SK-N-SH (cell line): ENCODE results near the gene ANK2. TPM values are rescaled to one million over a fixed set of nuclear protein-coding genes. Genes with fewer than 3 reads are reported as not detected.

Experiments used
- CTCF ChIA-PET: fragments of 300-600, 350-600 bp; formaldehyde crosslinking; extraction: SDS; loops from one replicate; lab custom pipeline; 2021; lab: Yijun Ruan, JAX
- POLR2A ChIA-PET: fragments of 350-600 bp; sonication (Branson Sonifier 250); formaldehyde crosslinking; extraction: SDS; loops from one replicate; lab custom pipeline; 2020; ENCODE audit warnings: antibody characterized with exemption, inconsistent platforms; lab: Yijun Ruan, JAX
- DNase-seq: peaks from one replicate; pipeline ENCODE4 v3.0.0; 2012
- H2AFZ ChIP-seq: fragments of 200-600 bp; sonication (generic); 2 replicates; pipeline ENCODE4 v1.8.1; 2016; ENCODE audit warnings: antibody characterized with exemption, mild to moderate bottlenecking, low read depth
- H3F3A ChIP-seq: fragments of 200-600 bp; sonication (generic); replicated peaks from 2 replicates; pipeline ENCODE3; 2016; ENCODE audit warnings: antibody characterized with exemption, mild to moderate bottlenecking; ENCODE audit not compliant: insufficient read depth
- H3K27ac ChIP-seq, 2 experiments: fragments of 200-500 bp in 1 of 2; fragments of 200-600 bp in 1 of 2; sonication (Bioruptor generic) in 1 of 2; sonication (generic), shearing (Covaris generic) in 1 of 2; 2 replicates each; pipeline versions ENCODE4 v1.5.1 to v1.6.1; 2014 to 2016; ENCODE audit warnings: low read depth in 2 of 2, inconsistent platforms in 1 of 2, low read length in 1 of 2, mild to moderate bottlenecking in 1 of 2, mixed read lengths in 1 of 2
- H3K27me3 ChIP-seq: fragments of 200-600 bp; sonication (generic), shearing (Covaris generic); 2 replicates; pipeline ENCODE4 v1.6.1; 2016; ENCODE audit warnings: mixed run types; ENCODE audit not compliant: insufficient read depth
- H3K36me3 ChIP-seq, 2 experiments: fragments of 200-500 bp in 1 of 2; fragments of 200-600 bp in 1 of 2; sonication (Bioruptor generic) in 1 of 2; sonication (generic) in 1 of 2; replicated peaks in 1 of 2; 2 replicates each; pipeline versions ENCODE3 to v1.5.1; 2014 to 2016; ENCODE audit warnings: low read length in 1 of 2, mild to moderate bottlenecking in 1 of 2; ENCODE audit not compliant: insufficient read depth in 2 of 2, control insufficient read depth in 1 of 2
- H3K4me1 ChIP-seq, 2 experiments: fragments of 200-500 bp in 1 of 2; fragments of 200-600 bp in 1 of 2; sonication (Bioruptor generic) in 1 of 2; sonication (generic), shearing (Covaris generic) in 1 of 2; 2 replicates each; pipeline versions ENCODE4 v1.5.1 to v1.6.1; 2014 to 2016; ENCODE audit warnings: low read depth in 1 of 2, low read length in 1 of 2, mixed run types in 1 of 2; ENCODE audit not compliant: insufficient read depth in 2 of 2, control insufficient read depth in 1 of 2
- H3K4me2 ChIP-seq: fragments of 200-600 bp; sonication (generic), shearing (Covaris generic); 2 replicates; pipeline ENCODE4 v1.6.1; 2017; ENCODE audit warnings: mixed run types
- H3K4me3 ChIP-seq, 2 experiments: fragments of 200-500 bp in 1 of 2; fragments of 200-600 bp in 1 of 2; sonication (Bioruptor generic) in 1 of 2; sonication (generic), shearing (Covaris generic) in 1 of 2; 2 replicates each; pipeline versions ENCODE4 v1.5.1 to v1.8.1; 2014 to 2016; ENCODE audit warnings: low read depth in 2 of 2, inconsistent platforms in 1 of 2, low read length in 1 of 2, mild to moderate bottlenecking in 1 of 2, mixed read lengths in 1 of 2, moderate library complexity in 1 of 2
- H3K79me2 ChIP-seq: fragments of 200-600 bp; sonication (generic); 2 replicates; pipeline ENCODE4 v1.8.1; 2017; ENCODE audit warnings: mild to moderate bottlenecking; ENCODE audit not compliant: insufficient read depth
- H3K9ac ChIP-seq: fragments of 200-600 bp; sonication (generic); 2 replicates; pipeline ENCODE4 v1.6.1; 2017; ENCODE audit warnings: mixed run types
- H3K9me2 ChIP-seq: fragments of 200-600 bp; sonication (generic); 2 replicates; pipeline ENCODE4 v1.6.1; 2017; ENCODE audit warnings: mixed run types
- H3K9me3 ChIP-seq: fragments of 200-600 bp; sonication (generic); 2 replicates; pipeline ENCODE4 v1.6.1; 2017; ENCODE audit warnings: mixed run types, mild to moderate bottlenecking, moderate library complexity
- H4K20me1 ChIP-seq: fragments of 200-600 bp; sonication (generic); 2 replicates; pipeline ENCODE4 v1.6.1; 2017; ENCODE audit warnings: mild to moderate bottlenecking, mixed run types; ENCODE audit not compliant: insufficient read depth
- CHD2 ChIP-seq: fragments of 150-350 bp; IDR thresholded peaks from 2 replicates; pipeline ENCODE4 v1.6.1; 2018; ENCODE audit warnings: low read length; ENCODE audit not compliant: partially characterized antibody
- EP300 ChIP-seq, 2 experiments: IDR thresholded peaks; 2 replicates each; pipeline versions ENCODE4 v1.4.0 to v1.6.1; 2012; ENCODE audit warnings: borderline replicate concordance in 1 of 2, low read depth in 1 of 2, low read length in 1 of 2
- EZH2phosphoT487 ChIP-seq: fragments of 200-600 bp; sonication (generic); IDR thresholded peaks from 2 replicates; pipeline ENCODE4 v1.6.1; 2017; ENCODE audit warnings: low read depth, mixed run types, mild to moderate bottlenecking, antibody characterized with exemption, moderate library complexity, borderline replicate concordance
- FOSL2 ChIP-seq: IDR thresholded peaks from 2 replicates; pipeline ENCODE4 v1.4.0; 2012; ENCODE audit warnings: low read depth, mild to moderate bottlenecking, moderate library complexity, borderline replicate concordance
- NRF1 ChIP-seq: IDR thresholded peaks from 2 replicates; pipeline ENCODE4 v1.6.1; 2012; ENCODE audit warnings: low read depth, mild to moderate bottlenecking, low read length
- PBX3 ChIP-seq: IDR thresholded peaks from 2 replicates; pipeline ENCODE4; 2012
- POLR2AphosphoS5 ChIP-seq: IDR thresholded peaks from 2 replicates; pipeline ENCODE4 v1.6.1; 2012; ENCODE audit warnings: low read depth, low read length
- RAD21 ChIP-seq: IDR thresholded peaks from 2 replicates; pipeline ENCODE4 v1.6.1; 2012; ENCODE audit warnings: mild to moderate bottlenecking, low read length
- REST ChIP-seq: IDR thresholded peaks from 2 replicates; pipeline ENCODE4 v1.6.1; 2012; ENCODE audit warnings: mild to moderate bottlenecking, low read depth, low read length, moderate library complexity
- SMC3 ChIP-seq: IDR thresholded peaks from 2 replicates; pipeline ENCODE4 v1.6.1; 2012; ENCODE audit warnings: low read depth, low read length, improper control_type of control experiment
- TCF12 ChIP-seq: IDR thresholded peaks from 2 replicates; pipeline ENCODE4 v1.4.0; 2012
- USF1 ChIP-seq: IDR thresholded peaks from 2 replicates; pipeline ENCODE4 v1.4.0; 2012; ENCODE audit warnings: low read depth, borderline replicate concordance
- USF2 ChIP-seq: fragments of 150-350 bp; IDR thresholded peaks from 2 replicates; pipeline ENCODE4 v1.6.1; 2017; ENCODE audit warnings: antibody characterized with exemption, low read length, low read depth, borderline replicate concordance
- WGBS: methylation state at CpG from one replicate; pipeline ENCODE4 v1.1.6; 2017; ENCODE audit warnings: low lambda C conversion rate; 5-methylcytosine and 5-hydroxymethylcytosine counted together
- polyA plus RNA-seq, 3 experiments: library from polyadenylated mRNA; depleted of rRNA; stranded (reverse); fragments of >200 nt; gene quantifications; 2 replicates each; pipeline ENCODE4 v1.2.3, GENCODE V29; 2012

The ANK2 gene
- polyA plus RNA-seq, 1 of the 3 experiments (the other 2 are of a cell fraction) = 0.69 TPM

GRCh38 chr4:113042502-113042901 lies 7.0 kb upstream of the ANK2 start:
- ChIA-PET CTCF (no interaction called here), POLR2A (no interaction called here)
- Histone ChIP-seq H4K20me1 (no peaks in the 10 kb centered on the region), H3K27me3 (no peaks in the 10 kb centered on the region), H3K27ac (no peak overlapping the region), H3K36me3 (no peaks in the 10 kb centered on the region), H3K9me3 (no peaks in the 10 kb centered on the region), H3K9me2 (no peaks in the 10 kb centered on the region), H3K9ac (no peak overlapping the region), H3K4me1 (no peaks in the 10 kb centered on the region), H3F3A (no peaks in the 10 kb centered on the region), H3K4me2 (no peak overlapping the region)
- WGBS = 17% methylated on average over 2 of the region's 2 CpGs
- DNase-seq = no peak
- TF ChIP-seq RAD21 (no peak), EP300 (IDR thresholded peaks at IDR 0.05; ENCODE audit: borderline replicate concordance in 1 of 2, low read depth in 1 of 2, low read length in 1 of 2) (no peak), EZH2phosphoT487 (no peak), PBX3 (no peak), NRF1 (no peak), CHD2 (no peak)
- TF ChIP-seq, all 33 proteins: peak for 0
- H3K4me3 ChIP-seq = no peak overlapping the region
- H2AFZ ChIP-seq = no peak overlapping the region
- H3K79me2 ChIP-seq = no peaks in the 10 kb centered on the region

GRCh38 chr4:113043591-113043990 lies 5.9 kb upstream of the ANK2 start:
- no peaks in the 10 kb centered on the region for H3F3A ChIP-seq
- no peak overlapping the region for H3K4me2 ChIP-seq
- no peaks in the 10 kb centered on the region for H3K79me2 ChIP-seq
- no peak overlapping the region for H3K9ac ChIP-seq
- H3K4me1 ChIP-seq = no peaks in the 10 kb centered on the region
- no peak overlapping the region for H3K4me3 ChIP-seq
- no peak for TF ChIP-seq REST
- TF ChIP-seq USF2 = no peak
- no peak for TF ChIP-seq FOSL2
- TF ChIP-seq USF1 = no peak
- TF ChIP-seq SMC3 = no peak
- no peak for TF ChIP-seq POLR2AphosphoS5
- TF ChIP-seq TCF12 = no peak
- H3K9me2 ChIP-seq = no peaks in the 10 kb centered on the region
- H3K27me3 ChIP-seq = no peaks in the 10 kb centered on the region
- H4K20me1 ChIP-seq = no peaks in the 10 kb centered on the region
- no peak overlapping the region for H2AFZ ChIP-seq
- H3K27ac ChIP-seq = no peak overlapping the region
- DNase-seq = no peak
- ChIA-PET CTCF (interaction anchor here (0.6 to 1.3 kb wide), 2 partner anchors 105 to 254 kb away, joined by 3 read pairs; no protein-coding TSS in a partner anchor), POLR2A (no interaction called here)
- H3K9me3 ChIP-seq = no peaks in the 10 kb centered on the region
- no peaks in the 10 kb centered on the region for H3K36me3 ChIP-seq
